K562 (cell line): ENCODE data around the gene ZMIZ1. TPM values are rescaled to one million over a fixed set of nuclear protein-coding genes. Genes with fewer than 3 reads are reported as not detected.
A peak's percentile ranks its signal among the peaks of the same experiment; 100 is the strongest.

ENCODE experiments used
- CBFA2T3 ChIP-seq: fragments of 450-650 bp; IDR thresholded peaks from 2 replicates; pipeline ENCODE4 v1.6.1; 2017
- CTBP1 ChIP-seq: fragments of 450-650 bp; IDR thresholded peaks from 2 replicates; pipeline ENCODE4 v1.6.1; 2016; ENCODE audit warnings: borderline replicate concordance
- DPF2 ChIP-seq: fragments of 450-650 bp; IDR thresholded peaks from 2 replicates; pipeline ENCODE4 v1.6.1; 2016
- JUND ChIP-seq, 2 experiments: IDR thresholded peaks; 2 replicates in 1 of 2; 3 replicates in 1 of 2; pipeline ENCODE4 v1.6.1; 2011; ENCODE audit warnings: borderline replicate concordance in 2 of 2, low read depth in 2 of 2, low read length in 2 of 2, improper control_type of control experiment in 1 of 2, missing biosample characterization in 1 of 2, missing genetic modification characterization in 1 of 2, missing genetic modification reagents in 1 of 2
- NFE2 ChIP-seq: IDR thresholded peaks from 2 replicates; pipeline ENCODE4 v1.6.1; 2014; ENCODE audit warnings: antibody characterized with exemption, low read depth
- PTRF ChIP-seq: fragments of 450-650 bp; IDR thresholded peaks from 2 replicates; pipeline ENCODE4 v1.6.1; 2016; ENCODE audit warnings: mild to moderate bottlenecking, missing genetic modification characterization, missing compliant biosample characterization
- RBM22 ChIP-seq: fragments of 200-400 bp; formaldehyde crosslinking; IDR thresholded peaks from 2 replicates; pipeline ENCODE4 v1.6.1; 2018; ENCODE audit warnings: low read length, low read depth; ENCODE audit not compliant: poor library complexity, severe bottlenecking
- RUNX1 ChIP-seq: sonication (generic); IDR thresholded peaks from 2 replicates; pipeline ENCODE4 v1.6.1; 2016; ENCODE audit warnings: antibody characterized with exemption, low read depth
- ZBTB7A ChIP-seq: IDR thresholded peaks from 2 replicates; pipeline ENCODE4 v1.6.1; 2011; ENCODE audit warnings: low read depth, mild to moderate bottlenecking, low read length, moderate library complexity, borderline replicate concordance; ENCODE audit not compliant: control insufficient read depth
- ZNF785 ChIP-seq: fragments of 250-450 bp; sonication (Bioruptor Pico); IDR thresholded peaks from 2 replicates; pipeline ENCODE4 v1.4.0; 2020; ENCODE audit warnings: mild to moderate bottlenecking
- polyA plus RNA-seq, 8 experiments: library from polyadenylated mRNA; depleted of rRNA in 4 of 8; stranded (reverse) in 5 of 8; unstranded in 3 of 8; fragments of >200 nt; fragmentation: Nextera tagmentation in 2 of 8; fragmentation: Illumina TruSeq in 1 of 8; extraction: Ambion mirVana in 2 of 8; extraction: Trizol in 1 of 8; gene quantifications; 2 replicates each; pipeline versions ENCODE4 v1.2.1 to v1.2.3, GENCODE V29; 2011 to 2014; ENCODE audit warnings: inconsistent platforms in 1 of 8, missing spikeins in 1 of 8
- total RNA-seq, 7 experiments: library from RNA; depleted of rRNA in 6 of 7; stranded (reverse); fragments of >200 nt in 6 of 7; fragmentation: Illumina TruSeq in 2 of 7; extraction: Trizol in 2 of 7; gene quantifications; 2 replicates each; pipeline versions ENCODE4 v1.2.1 to v1.2.3, GENCODE V29; 2011 to 2021; ENCODE audit warnings: low replicate concordance in 1 of 7
- TF ChIP-seq, protein P1 (sequence below): fragments of 200-800 bp; sonication (Bioruptor generic); IDR thresholded peaks from 2 replicates; pipeline ENCODE4 v1.6.1; 2017; ENCODE audit warnings: missing genetic modification characterization, missing compliant biosample characterization

Gene ZMIZ1
- total and polyA plus RNA-seq, 9 of the 15 experiments (the other 6 are each of a cell fraction or from before 2014, with no cell fraction given) = 1.0 to 37.3 (median 4.3) TPM

- TF ChIP-seq, protein P1, sequence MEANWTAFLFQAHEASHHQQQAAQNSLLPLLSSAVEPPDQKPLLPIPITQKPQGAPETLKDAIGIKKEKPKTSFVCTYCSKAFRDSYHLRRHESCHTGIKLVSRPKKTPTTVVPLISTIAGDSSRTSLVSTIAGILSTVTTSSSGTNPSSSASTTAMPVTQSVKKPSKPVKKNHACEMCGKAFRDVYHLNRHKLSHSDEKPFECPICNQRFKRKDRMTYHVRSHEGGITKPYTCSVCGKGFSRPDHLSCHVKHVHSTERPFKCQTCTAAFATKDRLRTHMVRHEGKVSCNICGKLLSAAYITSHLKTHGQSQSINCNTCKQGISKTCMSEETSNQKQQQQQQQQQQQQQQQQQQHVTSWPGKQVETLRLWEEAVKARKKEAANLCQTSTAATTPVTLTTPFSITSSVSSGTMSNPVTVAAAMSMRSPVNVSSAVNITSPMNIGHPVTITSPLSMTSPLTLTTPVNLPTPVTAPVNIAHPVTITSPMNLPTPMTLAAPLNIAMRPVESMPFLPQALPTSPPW (CRISPR knock-in tag) = peak; percentile 67
- TF ChIP-seq ZNF785 (no peak), RUNX1 (peak; percentile 31; the same call in 1 of the 2 replicates), NFE2 (peak; percentile 61; the same call in 1 of the 2 replicates), PTRF (tag) (no peak), DPF2 (peak; percentile 46; the same call in 1 of the 2 replicates), ZBTB7A (peak; percentile 62; the same call in 1 of the 2 replicates), JUND (IDR thresholded peaks at IDR 0.05; ENCODE audit: borderline replicate concordance, low read depth, low read length) (peak; percentile 77), JUND (tag; IDR thresholded peaks at IDR 0.05; ENCODE audit: borderline replicate concordance, low read depth, low read length) (no peak), CBFA2T3 (peak; percentile 44; the same call in 1 of the 2 replicates), RBM22 (peak; percentile 69), CTBP1 (peak; percentile 29; the same call in 1 of the 2 replicates)
- TF ChIP-seq, all 486 proteins: peak for 24
These were observed 217.7 kb downstream of the ZMIZ1 start (continued) for GRCh38 chr10:79286318-79286951.
